Tongue (tissue), 2 donors: ENCODE data around the gene PRDM5. TPM values are rescaled to one million over a fixed set of nuclear protein-coding genes. Genes with fewer than 3 reads are reported as not detected.

Experiments used
- DNase-seq: peaks from one replicate; pipeline ENCODE4 v3.0.0-alpha.2; 2015
- total RNA-seq: library from RNA; depleted of rRNA; stranded (reverse); fragments of >200 nt; gene quantifications from one replicate; pipeline ENCODE4 v1.2.3, GENCODE V29; 2014

Gene PRDM5
- total RNA-seq, result 36.4 TPM

DNA sequence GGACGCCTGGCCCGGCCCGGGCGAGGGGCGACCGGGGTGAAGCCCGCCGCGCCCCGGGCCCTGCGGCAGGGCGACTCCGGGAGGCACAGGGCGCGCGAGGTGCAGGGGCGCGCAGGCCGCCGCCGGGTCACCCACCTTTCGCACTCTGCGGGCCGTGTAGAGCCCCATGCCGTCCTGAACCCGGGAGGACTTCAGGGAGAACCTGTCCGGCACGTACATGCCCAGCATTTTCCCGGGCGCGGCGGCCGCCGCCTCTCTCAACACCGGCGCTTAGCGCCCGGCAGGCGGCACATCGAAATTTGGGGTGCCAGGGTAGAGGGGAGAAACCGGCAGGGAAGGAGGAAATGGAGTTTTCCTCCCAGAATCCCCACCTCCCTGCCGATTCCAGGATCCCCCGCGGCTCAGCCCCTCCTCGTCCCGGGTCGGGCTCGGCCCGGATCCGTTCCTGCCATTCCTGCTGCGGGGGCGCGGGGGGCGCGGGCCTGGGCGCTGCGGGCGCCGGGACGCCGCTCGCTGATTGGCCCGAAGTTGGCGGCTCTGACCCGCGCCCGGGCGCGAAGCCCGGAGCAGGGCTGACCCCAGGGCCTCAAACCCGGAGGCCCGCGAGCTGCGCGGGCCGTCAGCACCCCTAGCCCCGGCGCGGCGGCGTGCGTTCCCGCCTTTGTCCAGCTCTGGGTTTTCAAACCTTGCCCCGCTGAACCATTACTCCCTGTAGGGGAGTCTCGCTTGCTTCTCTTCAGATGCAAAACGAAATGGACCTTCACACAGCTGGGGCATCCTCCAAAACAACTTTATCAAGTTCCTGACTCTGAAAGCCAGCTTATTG, at the start of gene PRDM5:
PRDM5 (minus strand) TSS at position 346 of the 826 bp plus-strand sequence; CDS start at position 228, 118 bp downstream.
- DNase-seq, result peak; percentile 80

DNA sequence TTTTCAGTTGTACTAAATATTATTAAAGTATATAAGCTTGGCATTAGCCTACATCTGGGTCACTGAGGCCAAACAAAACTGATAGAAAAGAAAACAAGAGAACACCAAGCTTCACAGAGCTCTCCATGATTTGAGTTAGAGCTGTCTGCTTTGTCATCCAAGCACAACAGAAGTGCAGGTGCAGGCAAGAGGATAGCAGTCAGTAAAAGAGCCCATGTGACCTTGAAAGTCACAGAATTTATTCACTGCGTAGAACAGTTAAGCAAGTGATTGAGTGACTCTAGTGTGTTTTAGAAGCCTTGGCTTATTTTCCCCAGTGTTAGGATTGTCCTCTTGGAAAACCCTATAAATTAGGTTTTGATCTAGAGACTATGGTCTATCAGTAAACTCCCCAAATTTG, 49.4 kb upstream of the PRDM5 start:
- no peak for DNase-seq

DNA sequence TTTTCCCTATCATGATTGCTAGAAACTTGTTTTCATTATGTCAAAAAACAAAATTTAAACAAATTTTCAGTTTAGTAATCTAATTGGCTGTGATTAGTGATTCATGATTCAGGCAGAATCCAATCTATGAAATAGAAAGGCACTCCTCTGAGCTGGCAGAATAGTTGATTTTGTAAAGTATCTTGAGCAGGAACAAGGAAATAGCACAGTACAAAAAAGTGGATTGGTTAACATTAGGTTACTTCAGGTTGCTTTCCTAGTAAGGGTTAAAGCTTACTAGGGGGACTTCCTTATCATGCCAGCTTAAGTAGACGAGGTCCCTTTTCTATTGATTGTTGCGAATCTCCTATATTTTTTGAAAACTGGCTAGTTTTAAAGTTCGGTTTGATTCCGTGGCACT, 43.4 kb upstream of the PRDM5 start:
- no peak for DNase-seq

DNA sequence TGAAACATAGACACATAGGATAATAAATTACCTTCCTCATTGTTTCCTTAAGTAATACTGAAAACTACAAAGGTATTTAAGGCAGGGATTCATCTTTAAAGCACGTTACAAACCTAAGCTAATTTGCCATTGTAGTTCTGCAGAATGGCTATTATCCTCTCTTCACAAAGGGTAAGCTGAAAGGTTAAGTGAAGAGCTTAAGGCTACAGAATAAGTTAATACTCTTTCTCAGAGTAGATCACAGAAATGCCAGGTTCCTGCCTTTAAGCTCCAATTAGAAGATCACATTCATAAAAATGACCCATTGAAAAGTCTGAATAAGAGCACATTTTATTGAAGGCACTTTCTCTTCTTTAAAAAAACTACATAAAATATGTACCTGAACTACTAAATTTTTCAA, 42.1 kb upstream of the PRDM5 start:
- DNase-seq, result no peak

DNA sequence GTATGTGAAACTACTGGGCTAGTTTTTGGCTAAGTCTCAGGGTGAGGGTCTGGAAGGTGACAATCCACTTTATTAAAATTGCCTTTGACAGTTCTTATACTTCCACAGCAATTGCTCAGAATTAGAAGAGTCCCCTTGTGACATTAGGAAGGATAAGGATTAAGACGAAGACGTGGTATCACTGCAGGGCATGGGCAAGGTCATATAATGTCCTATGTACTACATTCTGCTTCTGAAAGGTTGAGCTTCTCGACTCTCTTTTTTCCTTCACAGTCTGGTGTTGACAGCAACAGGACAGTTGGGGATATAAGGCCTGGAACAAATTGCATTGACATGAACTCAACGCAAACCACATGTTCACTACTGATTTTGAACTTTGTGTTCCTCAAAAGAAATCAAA, 40.9 kb upstream of the PRDM5 start:
- DNase-seq, result peak; percentile 1

DNA sequence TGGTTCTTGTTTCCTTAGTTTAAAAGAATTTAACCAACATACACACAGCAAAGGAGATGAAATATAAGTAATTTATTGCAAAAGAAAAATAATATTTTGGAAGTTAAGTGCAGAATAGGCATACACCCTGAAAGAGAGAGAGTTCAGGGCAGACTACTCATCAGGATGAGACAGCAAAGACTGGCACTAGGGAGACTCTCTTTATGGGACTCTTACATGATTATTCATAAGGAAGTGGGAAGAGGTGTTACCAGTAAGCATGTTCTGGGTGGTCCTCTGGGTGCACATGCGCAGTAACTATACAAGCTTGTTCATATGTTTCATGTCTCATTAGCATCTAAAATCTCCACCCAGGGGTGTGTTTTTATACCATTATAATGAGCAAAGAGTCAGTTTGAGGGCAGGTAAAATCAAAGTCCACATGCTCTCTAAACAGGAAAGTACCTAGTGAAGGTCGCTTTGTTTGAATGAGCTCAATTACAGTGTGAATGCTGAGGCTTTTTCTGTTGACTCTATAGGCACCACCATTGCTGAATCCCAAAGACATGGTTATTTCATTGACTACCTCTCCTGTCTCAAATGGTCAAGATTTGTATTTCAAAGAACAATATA, 38.2 kb upstream of the PRDM5 start:
- DNase-seq, result no peak

DNA sequence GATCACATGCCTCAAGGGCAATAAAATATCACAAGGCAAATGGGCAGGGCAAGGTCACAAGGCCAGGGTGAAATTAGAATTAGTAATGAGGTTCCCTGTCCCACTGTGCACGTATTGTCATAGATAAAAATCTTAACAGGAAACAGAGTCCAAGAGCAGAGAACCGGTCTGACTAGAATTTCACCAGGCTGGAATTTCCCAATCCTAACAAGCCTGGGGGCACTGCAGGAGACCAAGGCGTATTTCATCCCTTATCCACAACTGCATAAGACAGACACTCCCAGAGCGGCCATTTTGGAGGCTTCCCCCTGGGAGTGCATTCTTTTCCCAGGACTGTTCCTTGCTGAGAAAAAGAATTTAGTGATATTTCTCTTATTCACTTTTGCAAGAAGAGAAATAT, 25.9 kb upstream of the PRDM5 start:
- DNase-seq, result no peak

DNA sequence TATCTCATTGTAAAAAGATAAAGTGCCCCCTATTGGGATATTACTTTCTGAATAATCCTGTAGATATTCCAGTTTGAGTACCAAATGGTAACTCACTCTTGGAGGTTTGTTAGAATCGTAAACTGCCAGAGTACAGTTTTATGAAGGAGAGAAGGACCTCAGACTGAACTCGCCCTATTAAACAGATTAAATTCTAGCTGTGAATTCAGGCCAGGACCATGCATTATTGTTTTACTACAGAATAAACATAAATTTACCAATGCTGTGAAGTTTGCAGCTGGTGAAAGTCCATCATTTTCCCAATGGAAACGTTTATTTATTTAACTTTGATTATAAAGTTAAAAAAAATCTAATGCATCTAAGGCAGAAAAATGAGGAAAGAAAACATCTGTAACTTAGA, 20.2 kb upstream of the PRDM5 start:
- DNase-seq, result no peak

DNA sequence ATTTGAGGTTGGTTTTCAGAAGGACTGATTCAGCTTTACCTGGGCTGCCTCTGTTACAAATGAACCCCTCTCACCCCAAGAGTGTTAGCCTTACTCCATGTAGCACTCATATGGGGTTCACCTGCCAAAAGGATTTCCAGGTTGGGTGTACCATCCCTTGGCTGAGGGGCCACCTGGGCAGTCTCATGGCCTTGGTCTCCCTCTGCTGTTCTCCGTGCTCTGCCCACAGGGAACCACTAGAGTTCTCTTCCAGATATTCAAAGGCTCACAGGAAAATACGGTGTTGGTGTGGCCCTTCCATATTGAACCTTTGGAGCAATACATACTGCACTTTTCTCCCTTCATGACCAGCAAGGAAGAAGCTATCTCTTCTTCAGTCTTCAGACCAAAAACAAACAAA, 18.0 kb upstream of the PRDM5 start:
- DNase-seq, result no peak

DNA sequence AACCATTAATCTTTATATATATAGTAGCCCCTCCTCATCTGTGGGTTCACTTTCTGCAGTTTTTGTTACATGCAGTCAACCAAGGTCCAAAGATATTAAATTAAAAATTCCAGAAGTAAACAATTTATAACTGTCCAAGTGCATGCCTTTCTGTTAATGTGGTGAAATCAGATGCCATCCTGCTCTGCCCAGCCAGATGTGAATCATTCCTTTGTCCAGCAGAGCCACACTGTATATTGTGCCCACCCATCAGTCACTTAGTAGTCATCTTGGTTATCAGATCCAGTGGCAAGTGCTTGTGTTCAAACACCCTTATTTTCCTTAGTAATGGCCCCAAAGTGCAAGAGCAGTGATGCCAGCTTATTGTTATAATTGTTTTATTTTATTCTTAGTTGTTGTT, 17.2 kb upstream of the PRDM5 start:
- DNase-seq, result no peak

DNA sequence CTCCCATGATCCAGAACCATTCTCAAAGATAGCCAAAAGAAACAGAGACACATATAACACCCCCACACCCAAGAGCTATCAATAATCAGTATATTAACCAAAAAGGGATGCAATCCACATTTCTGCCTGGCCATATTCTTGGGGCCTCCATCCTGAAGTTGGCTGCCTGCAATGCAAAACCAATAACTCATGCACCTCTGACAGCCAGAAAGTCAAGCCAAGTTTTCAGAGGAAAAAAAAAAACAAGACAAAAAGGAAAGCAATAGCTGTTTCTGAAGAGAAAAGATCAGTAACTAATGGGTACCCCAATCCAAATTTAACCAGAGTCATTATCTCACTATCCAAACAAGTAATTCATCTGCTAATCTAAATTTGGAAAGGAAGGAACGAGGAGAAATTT, 7.3 kb upstream of the PRDM5 start:
- DNase-seq, result no peak

DNA sequence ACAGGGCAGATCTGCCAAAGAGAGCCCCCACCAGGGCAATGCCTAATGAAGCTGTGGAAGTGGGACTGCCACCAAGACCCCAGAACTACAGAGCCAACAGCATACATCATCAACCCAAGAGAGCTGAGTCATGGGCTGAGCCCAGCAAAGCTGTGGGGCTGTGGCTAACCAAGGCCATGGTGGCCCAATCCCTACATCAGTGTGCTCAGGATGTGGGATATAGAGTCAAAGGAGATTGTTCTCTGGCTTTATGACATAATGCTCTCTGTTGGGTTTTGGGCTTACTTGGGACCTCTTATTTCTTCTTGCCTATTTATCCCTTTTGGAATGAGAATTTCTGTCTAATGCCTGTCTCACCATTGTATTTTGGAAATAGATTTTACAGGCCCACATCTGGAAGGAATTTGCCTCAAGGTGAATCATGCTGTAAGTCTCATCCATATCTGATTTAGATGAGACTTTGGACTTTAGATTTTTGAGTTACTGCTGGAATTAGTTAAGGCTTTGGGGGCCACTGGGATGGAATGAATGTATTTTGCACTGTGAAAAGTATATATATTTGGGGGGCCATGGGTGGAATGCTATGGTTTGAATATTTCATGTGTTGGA, 5.4 kb upstream of the PRDM5 start:
- DNase-seq, result no peak

DNA sequence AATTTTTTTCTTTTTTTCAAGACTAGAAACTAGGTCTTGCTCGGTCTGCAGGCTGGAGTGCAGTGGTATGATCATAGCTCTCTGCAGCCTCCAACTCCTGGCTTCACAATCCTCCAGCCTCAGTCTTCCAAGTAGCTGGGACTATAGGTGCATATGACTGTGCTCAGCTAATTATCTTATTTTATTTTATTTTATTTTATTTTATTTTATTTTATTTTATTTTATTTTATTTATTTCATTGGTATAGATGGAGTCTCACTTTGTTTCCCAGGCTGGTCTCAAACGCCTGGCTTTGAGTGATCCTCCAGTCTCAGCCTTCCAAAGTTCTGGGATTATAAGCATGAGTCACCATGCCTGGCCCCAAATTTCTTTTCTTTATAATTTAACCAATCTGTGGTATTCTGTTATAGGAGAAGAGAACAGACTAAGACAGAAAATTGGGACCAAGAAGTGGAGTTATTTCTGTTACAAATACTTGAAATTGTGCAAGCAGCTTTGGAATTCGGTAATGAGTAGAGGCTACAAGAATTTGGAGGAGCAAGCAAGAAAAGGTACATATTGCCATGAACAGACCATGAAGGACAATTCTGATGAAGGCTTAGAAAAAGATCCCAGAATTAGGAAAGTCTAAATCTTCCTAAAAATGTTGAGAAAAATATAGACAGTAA, 4.0 kb upstream of the PRDM5 start:
- no peak for DNase-seq

DNA sequence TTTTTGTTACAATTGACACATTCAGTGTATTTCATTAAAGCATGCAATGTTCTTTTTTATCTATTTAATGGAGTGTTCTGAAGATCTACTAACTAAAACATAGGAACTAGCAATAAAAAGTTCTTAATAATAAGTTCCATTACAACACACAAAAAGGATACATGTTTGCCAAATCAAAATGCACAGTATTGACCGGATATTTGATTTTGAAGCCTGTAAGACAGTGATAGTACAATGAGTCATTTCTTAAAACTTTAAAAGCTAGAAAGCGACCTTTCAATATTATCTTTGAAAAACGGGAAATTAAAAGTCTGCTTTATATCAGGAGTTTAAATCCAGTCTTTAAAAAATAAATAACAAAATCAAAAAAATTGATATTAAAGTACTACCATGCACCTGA, 2.4 kb upstream of the PRDM5 start:
- no peak for DNase-seq

DNA sequence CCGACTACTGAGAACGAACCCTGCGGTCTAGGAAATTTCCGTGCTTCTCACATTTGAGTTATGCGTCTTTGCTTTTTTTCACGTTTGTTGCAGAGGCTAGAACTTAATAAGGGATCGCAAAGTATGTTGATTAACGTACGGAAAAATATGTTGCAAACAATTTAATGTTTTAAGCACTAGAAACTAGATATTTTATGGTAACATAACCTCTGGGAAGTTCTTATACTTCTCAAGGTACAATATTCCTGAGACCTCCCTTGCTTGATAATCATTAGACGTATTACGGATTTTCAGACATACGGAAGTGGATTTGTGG, 639 bp upstream of the PRDM5 start:
- no peak for DNase-seq

DNA sequence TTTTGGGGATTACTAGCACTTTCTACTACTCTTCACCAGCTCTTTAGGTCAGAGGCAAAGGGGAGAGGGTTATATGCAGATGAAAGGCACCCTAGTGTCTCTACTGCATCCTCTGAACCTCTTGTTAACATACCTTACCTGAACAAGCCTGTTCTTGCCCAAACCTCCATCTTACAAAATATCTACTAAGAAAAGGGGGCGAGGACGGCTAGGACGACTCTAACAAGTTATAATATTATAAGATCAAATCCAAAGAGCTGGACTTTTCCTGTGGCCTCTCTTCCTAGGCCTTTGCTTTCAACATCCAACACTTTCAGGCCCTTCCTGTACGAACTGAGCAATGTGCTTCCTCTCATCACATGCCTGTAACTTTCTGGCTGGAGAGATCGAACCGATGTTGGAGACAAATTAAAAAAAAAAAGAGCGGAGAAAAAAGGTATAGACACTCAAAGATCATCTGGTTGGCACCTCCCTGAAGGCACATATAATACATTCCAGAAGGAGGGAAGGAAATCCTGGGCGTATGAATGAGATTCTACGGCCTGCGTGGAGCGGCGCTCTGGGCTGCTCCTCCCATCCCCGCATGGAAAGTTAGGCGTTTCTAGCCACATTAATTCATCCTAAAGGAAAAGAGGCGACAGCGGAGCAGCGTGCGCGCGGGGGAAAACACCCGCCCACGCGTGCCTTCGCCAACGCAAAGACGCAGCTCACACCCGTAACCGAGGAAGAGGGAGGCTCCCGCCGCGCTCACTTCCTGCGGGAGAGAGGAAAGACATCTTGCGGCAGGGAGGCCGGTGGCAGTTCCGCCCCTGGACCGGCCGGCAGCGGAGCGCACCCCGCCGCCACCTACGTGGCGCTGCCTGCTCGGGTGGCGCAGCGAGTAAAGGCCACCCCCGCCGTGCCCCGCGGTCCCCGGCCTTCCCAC, 808 bp downstream of the PRDM5 start:
- DNase-seq, result peak; percentile 82

DNA sequence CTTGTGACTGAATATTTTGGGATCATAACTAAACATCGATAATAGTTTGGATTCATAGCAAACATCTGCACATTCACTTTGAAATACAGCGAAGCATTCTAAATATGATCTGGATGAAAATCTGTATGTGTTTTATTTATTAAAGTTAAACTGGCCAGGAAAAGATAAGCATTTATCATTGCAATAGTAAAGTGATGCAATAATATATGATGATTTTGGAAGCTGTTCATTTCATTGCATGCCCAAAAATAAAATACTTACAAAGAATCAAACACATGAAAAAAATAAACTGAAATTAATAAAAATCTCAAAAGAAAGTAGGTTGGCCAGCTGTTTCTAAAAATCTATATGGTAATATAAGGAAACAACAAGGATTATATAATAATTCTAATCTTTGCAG, 1.9 kb downstream of the PRDM5 start:
- DNase-seq, result no peak

DNA sequence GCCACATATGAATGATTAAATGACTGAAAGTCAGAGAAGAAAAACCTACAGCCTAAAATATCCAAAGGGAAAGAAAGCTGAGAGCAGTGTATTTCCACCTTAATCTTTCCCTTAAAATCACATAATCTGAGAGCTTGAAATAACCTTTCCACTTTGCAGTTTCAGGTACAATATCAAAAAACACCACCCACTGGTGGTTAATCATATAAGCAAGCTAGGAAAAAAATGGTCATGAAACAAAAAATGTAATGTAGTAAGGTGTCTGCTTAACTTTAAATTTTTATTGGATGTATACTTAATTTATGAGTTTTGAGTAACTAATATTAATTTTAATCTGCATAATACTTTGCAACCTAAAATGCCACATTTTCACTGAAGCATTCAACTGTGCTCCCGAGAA, 3.2 kb downstream of the PRDM5 start:
- peak; percentile 4 for DNase-seq

DNA sequence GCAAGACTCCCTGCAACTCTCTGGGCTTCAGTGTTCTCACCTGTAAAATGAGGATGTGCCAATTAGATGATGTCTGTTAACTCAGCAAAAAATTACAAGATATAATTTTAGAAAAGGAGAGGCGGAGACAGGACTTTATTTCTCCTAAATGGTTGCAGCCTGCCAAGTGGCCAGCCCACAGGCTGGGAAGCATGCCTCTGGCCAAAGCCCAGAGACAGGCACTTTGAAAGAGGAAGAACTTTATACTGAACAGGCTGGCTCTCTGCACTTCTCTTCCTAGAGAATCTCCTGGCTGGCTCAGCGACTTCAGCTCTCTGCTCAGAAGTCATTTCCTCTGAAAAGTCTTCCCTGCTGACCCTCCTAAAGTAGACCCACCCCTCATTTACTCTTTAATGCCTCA, 3.7 kb downstream of the PRDM5 start:
- DNase-seq, result no peak

DNA sequence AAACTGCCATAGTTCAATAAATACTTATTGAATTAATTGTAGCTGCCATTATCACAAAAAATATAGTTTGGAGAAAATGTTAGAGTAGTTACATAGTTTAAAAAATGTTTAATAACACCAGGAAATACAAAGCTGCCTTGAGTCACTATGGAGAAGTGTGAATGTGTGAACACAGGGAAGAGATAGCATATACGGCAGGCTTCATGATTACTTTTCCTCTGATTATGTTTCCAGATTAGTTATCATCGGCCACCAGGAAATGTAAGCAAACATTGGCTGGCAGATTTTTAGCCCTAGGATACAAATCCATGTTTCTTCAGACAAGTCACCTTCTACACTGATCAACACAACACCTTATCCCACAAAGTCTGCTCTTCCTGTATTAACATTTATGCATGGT, 4.4 kb downstream of the PRDM5 start:
- DNase-seq, result no peak

DNA sequence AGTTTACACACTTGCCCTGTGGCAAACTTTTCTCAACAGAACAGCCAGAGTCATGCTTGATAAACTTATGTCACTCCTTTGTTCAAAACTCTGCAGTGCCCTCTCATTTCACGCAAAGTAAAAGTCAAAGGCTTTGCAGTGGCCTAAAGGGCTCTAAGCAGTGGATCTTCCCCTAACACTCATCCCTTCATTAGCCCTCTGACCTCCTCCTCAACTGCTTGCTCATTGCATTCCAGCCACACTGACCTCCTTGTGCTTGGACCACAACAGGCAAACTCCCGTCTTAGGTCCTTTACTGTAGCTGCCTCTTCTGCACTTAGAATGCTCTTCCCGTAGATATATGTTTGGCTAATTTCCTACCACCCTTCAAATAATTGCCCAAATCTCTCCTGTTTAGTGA, 5.6 kb downstream of the PRDM5 start:
- DNase-seq, result no peak

DNA sequence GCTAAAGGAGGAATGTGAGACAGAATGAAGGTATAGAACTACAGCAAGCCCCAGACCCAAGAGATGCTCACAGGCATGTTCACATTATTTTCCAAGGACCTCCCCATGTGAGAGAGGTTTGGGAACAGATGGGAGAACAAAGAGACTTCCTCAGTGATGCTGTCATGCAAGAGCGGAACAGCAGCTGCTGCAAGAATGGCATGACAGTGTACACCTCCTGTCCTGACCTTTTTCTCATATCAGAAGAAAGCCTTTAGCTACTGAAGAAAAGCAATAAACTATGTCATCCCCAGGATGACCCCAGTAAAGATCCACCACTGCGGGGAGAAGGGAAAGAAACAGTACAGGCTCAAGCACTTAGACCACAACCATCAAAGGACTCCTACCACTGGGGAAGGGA, 7.2 kb downstream of the PRDM5 start:
- no peak for DNase-seq
